GM21825 (cell line): ENCODE results near the gene LSAMP.

Experiments
- ATAC-seq: cut with Tn5 transposase; IDR thresholded peaks from one replicate; pipeline ENCODE4 v1.9.1; 2021; ENCODE audit warnings: mild to moderate bottlenecking, moderate library complexity; ENCODE audit not compliant: unreplicated experiment

The LSAMP gene

GRCh38 chr3:116299646-116300081 lies 145.6 kb downstream of the LSAMP start:
- no peak for ATAC-seq

DNA sequence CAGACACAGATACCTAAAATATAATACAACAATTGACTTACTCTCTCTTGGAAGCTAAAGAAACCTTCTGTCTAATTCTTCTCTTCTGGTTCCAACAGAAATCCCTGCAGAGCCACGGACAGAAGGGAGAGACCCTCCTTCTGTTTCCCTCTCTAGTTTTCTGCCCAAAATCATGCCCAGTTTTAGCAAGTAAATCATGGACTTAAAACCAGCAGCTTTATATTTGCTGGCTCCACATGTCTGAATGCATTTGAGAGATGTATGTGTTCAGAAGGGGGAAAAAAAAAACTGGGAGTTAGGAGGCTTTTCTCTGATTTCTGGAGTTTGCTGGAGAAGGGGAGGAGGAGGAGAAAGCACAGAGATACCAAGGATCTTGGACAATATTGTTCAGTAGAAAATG lies 147.1 kb downstream of the LSAMP start:
- ATAC-seq, result no peak

DNA sequence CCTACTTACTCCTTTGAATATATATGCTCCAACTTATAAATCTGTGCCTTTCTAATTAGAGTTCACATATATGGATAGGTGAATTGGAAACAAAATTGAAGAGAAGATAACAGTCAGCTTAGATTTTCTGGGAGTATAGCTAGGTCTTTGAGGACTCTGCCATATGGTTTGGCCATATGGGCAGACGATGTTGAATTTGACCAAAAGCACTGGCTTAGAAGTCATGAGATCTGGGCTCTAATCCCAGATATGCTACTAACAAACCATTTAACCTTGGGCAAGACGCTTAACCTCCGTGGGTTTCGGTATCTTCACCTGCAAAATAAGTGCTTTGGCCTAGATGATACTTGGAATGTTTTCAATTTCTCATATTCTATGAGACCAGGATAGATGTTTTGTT lies 154.1 kb downstream of the LSAMP start:
- no peak for ATAC-seq

DNA sequence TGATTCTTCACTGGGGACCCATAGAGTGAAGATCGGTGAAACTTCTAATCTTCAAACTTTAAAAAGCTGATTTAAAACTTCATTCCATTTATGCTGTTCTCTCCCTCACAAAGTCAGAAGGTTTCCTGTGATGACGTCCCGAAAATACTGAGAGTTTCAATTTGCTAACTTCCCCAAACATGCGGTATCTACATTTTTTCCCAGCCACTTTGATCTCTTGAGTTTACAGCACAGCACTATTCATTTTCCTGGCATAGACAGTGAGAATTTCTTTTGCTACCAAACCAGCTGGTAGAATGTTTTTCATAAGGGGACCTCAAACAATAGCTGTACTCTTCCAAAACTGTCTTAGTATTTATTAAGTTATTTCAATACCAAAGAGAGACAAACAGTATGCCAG lies 156.8 kb downstream of the LSAMP start:
- ATAC-seq, result no peak

DNA sequence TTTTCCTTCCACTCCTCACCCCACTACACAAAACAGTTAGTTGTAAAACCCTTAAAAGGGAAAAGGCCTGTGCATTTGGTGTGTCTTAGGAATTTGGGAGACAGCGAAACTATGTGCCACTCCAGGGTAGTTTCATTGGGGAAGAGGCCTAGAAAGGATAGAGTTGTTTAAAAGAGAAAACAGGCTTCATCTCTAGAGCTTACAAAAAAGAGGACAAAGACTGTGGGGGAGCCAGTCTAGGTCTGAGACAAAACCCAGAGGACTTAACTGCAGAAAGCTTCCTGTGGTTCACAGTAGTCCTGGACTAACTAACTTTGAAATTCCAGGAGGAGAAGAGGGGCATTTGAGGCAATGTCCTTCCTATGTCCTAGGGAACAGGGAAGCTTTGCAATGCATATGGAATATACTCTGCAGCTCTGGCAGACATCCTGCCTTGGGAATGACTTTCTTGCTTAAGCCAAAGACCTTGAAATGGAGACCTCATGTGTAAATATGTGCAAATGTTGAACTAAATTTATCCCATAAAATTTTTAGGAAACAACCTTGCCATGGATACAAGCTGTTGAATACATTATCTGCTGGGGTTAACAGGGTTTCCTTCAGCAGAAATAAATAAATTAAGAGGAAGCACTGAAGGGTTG lies 159.4 kb downstream of the LSAMP start:
- no peak for ATAC-seq

DNA sequence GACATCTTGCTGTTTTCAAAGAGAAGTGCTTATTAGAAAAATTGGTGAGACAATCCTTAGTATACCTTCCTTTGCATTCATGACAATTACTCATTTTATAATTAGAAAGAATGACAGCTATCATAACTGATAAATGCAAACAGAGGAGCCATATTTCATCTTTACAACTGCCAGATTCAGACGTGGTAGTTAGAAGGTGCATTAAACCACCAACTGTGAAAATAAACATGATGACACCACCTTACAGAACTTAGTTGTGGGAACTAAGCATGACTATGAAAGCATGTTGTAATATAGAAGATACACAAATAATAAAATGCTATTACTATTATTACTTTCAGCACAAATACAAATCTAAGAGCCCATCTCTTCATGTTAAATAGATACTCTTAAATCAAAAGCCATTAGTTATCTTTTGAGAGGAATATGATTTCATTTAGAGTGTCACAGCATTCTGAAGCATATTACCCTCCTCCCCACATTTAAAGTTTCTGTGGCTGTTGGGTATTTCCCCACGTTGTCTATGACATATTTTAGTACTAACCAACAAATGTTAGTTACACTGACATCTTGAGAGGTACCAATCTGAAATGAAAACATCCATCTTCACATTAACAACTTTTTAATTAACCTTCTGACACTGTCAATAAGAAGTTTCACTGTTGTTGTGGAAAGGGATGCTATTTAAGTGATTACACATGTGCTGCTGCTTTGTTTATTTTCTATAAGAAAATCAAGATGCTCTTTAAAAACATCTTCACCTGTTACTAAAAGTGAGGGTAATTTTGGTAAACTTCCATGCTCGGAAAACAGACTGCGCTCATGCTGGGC lies 163.8 kb downstream of the LSAMP start:
- no peak for ATAC-seq

GRCh38 chr3:116280130-116280740 lies 165.1 kb downstream of the LSAMP start:
- ATAC-seq, result no peak

- ATAC-seq, result no peak
Measured at GRCh38 chr3:116276675-116277074, 168.6 kb downstream of the LSAMP start.

DNA sequence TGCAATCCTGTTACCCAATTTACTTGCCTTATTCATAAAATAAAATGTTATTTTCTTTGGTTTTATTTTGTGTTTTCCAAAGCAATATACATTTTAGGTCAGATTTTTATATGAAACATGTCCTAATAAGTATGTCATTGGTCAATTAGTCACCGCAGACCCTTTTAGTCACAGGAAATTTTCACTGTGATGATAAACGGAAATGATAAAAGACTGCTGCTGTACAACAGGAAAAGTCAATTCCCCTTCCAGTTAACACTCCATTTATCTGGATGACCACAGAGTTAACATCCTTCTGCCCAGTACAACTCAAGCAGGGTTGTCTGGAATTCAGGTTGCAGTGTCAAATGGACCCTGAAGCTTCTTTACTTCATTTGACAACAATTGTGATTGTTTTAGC lies 175.2 kb downstream of the LSAMP start:
- ATAC-seq, result no peak

DNA sequence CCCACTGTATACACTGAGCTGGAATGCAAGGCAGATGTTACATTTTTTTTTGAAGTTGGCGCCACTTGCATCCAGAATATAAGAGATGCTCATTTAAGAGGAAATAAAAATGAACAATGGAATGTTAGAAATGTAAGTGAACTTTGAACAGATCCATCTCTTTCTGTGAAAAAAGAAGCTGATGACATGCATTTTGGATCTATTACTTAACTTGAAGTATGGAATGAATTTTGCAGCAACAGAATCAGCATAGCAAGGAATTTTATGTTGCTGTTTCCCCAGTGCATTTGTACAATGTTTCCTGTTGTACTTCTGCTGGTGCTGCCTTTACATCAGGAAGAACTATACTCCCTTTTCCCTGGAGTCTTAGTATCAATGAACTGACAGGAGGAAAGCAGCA lies 178.2 kb downstream of the LSAMP start:
- no peak for ATAC-seq

DNA sequence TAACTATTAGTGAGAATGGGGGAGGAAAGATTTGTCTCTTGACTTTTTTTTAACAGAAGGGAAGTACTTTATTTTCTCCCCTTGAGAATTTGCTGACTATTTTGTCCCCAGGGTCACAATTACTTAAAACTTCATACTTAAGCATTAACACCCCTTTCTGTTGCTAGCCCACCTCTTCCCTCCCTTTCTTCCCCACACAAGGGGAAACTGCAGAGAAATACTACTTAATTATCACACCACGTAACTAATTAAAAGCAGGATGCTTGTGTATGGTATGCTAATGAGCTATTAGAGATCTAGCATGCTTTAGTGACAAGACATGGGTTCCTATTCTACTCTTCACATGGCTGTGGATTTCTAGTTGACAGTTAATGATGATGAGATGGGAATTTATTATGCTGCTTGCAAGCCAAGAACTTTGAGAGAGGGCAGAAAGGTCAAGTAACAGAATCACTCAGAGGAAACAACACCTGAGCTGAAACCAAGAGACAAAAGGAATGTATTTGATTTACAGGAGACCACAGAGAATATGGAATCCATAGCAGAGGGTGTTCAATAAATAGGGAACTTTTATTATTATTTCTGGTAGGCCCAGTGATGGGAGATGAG lies 179.2 kb downstream of the LSAMP start:
- no peak for ATAC-seq

DNA sequence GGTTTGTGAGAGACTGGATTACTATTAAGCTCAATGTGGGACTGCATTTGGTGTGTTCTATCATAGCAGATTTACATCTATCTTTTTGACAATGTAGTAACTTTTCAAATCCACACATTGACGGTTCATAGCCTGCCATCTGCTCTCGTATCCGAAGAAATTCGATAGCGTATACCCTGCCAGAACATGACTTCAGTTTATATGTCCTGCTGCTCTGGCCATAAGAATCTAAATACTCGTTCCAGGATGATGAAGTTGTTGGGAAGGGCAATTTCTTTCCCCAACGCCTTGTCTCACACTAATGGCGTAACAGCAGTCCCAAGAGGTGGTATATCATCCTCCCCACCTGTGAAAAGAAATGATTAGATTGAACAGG lies 180.0 kb downstream of the LSAMP start:
- no peak for ATAC-seq

DNA sequence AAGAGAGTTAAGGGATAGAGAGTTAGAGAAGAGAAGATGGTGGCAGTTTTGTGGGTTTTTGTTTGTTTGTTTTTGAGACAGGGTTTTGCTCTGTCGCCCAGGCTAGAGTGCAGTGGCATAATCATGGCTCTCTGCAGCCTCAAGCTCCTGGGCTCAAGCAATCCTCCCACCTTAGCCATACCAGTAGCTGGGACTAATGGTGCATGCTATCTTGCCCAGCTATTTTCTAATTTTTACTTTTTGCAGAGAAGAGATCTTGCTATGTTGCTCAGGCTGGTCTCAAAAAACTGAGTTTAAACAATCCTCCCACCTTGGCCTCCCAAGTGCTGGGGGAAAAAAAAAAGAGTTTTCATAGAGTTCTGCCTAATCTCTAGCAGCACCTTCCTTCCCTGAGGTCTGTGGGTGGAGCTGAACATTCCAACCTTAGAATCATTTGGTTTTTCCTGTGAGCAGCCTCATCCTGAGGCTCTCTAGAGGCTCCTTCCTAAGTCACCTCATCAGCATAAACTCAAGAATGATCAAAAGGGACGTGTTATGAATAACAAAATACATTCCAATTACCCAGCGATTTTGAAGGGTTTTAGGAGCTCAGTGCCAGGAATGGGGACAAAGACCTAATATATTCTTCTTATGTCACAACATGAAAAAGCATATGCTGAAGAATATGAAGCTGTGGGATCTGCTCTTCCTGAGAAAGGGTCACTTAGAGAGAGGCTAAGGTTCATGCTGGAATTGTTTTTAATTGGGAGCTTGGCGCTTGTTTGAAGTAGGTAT lies 180.6 kb downstream of the LSAMP start:
- no peak for ATAC-seq

DNA sequence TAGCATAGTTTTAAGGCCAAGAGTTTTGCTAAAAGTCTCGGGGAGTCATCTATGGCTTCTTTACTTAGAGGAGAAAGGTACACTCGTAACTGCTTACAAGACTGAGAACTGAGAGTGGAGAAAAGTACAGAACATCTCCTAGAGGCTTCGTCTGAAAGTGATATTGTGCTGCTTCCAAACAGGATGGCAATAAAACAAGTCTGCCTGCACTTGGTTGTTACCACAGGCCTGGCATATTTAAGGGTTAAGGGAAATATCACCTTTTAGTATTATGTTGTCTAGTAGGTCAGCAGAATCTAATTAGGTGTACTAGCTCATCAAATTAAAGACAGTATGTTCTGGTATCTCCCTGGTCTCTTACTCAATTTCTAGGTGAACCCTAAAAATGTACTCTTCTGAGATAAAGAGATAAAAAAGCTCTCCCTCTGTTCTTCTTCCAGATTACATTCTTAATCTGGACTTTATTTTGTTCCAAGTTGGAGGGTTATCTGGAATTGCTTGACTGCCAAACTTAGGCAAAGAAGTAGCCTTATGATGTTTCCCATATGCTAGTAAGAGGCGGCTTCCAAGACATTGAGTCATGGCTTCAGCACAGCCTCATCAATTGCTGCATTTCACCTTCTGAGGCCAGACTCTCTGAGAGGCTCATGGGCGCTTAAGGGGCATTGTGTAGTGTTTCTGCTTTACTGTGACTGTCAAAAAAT lies 181.3 kb downstream of the LSAMP start:
- ATAC-seq, result no peak

GRCh38 chr3:116260491-116260890 lies 184.8 kb downstream of the LSAMP start:
- ATAC-seq, result no peak

DNA sequence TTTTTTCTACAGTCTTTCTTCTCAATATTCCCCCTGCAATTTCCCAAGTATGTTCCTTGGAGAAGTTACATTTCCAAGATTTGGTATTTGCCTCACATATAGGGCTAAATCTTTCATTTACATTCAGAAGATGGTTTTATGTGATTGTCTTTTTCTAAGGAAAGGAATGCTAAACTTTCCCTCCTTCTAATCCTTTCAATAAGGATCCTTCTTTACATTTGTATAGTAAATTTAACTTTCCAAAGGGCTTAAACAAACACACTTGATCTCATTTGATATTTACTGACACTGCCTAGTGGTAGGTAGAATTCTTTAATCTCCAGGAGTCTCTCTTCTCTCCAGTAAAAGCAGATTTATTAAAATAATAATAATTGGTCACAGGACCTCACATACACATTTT lies 185.3 kb downstream of the LSAMP start:
- no peak for ATAC-seq

- no peak for ATAC-seq
Measured at GRCh38 chr3:116256843-116257485, 188.3 kb downstream of the LSAMP start.

GRCh38 chr3:116254541-116254940 lies 190.7 kb downstream of the LSAMP start:
- ATAC-seq, result no peak

GRCh38 chr3:116253511-116253910 lies 191.8 kb downstream of the LSAMP start:
- no peak for ATAC-seq

GRCh38 chr3:116247605-116248004 lies 197.7 kb downstream of the LSAMP start:
- no peak for ATAC-seq
